Natural killer cell (primary cell): Measurements from ENCODE around the gene TMEM163. TPM values are rescaled to one million over a fixed set of nuclear protein-coding genes. Genes with fewer than 3 reads are reported as not detected.

Source experiments
- ATAC-seq, 3 donors: fragments of 150-1000 bp in 2 of 3; fragments of 200-7000 bp in 1 of 3; cut with Tn5 transposase; 1 replicate in 1 of 3; 2 replicates in 2 of 3; pipeline ENCODE4 v1.10.0; 2021; ENCODE audit warnings: mild to moderate bottlenecking in 2 of 3, moderate library complexity in 2 of 3
- DNase-seq, 2 donors: peaks; one replicate each; pipeline versions ENCODE4 v3.0.0 to v3.0.0-alpha.2; 2013 to 2021; ENCODE audit warnings: mixed read lengths in 1 of 2
- H3K27ac ChIP-seq: one replicate; pipeline ENCODE4 v1.5.1; 2013; ENCODE audit warnings: mild to moderate bottlenecking, low read length
- H3K27me3 ChIP-seq: one replicate; pipeline ENCODE4 v1.6.1; 2013; ENCODE audit warnings: low read length; ENCODE audit not compliant: control insufficient read depth, insufficient read depth
- H3K36me3 ChIP-seq: one replicate; pipeline ENCODE4 v1.6.1; 2013; ENCODE audit warnings: low read length; ENCODE audit not compliant: control insufficient read depth, insufficient read depth
- H3K4me1 ChIP-seq: one replicate; pipeline ENCODE4 v1.6.1; 2013; ENCODE audit warnings: low read length; ENCODE audit not compliant: control insufficient read depth, insufficient read depth
- H3K4me3 ChIP-seq: one replicate; pipeline ENCODE4 v1.5.1; 2013; ENCODE audit warnings: low read length
- H3K9me3 ChIP-seq: one replicate; pipeline ENCODE4 v1.6.1; 2013; ENCODE audit warnings: low read length; ENCODE audit not compliant: control insufficient read depth, insufficient read depth
- H3K27ac Mint-ChIP-seq, 2 donors: one replicate each; pipeline ENCODE4 v1.8.0; 2022; ENCODE audit warnings: mild to moderate bottlenecking in 2 of 2, mixed read lengths in 2 of 2, moderate library complexity in 1 of 2
- H3K27me3 Mint-ChIP-seq, 2 donors: one replicate each; pipeline ENCODE4 v1.8.0; 2022; ENCODE audit warnings: low read depth in 2 of 2, mixed read lengths in 2 of 2
- H3K36me3 Mint-ChIP-seq: one replicate; pipeline ENCODE4 v1.8.0; 2022; ENCODE audit warnings: mixed read lengths
- H3K4me1 Mint-ChIP-seq, 2 donors: one replicate each; pipeline ENCODE4 v1.8.0; 2022; ENCODE audit warnings: mixed read lengths in 2 of 2
- H3K4me3 Mint-ChIP-seq: one replicate; pipeline ENCODE4 v1.8.0; 2022; ENCODE audit warnings: mild to moderate bottlenecking, moderate library complexity, mixed read lengths
- H3K9me3 Mint-ChIP-seq, 2 donors: one replicate each; pipeline ENCODE4 v1.8.0; 2022; ENCODE audit warnings: mixed read lengths in 2 of 2
- WGBS: methylation state at CpG from one replicate; pipeline ENCODE4 v1.1.7; 2013; ENCODE audit warnings: missing lambda C conversion rate; ENCODE audit not compliant: insufficient coverage; 5-methylcytosine and 5-hydroxymethylcytosine counted together
- intact Hi-C: fragments of 100-400 bp; cut with micrococcal nuclease; formaldehyde crosslinking; loops from one replicate; pipeline ENCODE4 v1.14.2; 2022
- total RNA-seq, 4 donors: library from RNA; stranded (reverse); fragments of 120-200 nt in 1 of 4; gene quantifications; one replicate each; pipeline versions ENCODE4 v1.2.3 to v1.2.4, GENCODE V29; 2013 to 2022
- TF ChIP-seq, protein P1 (sequence below): fragments of 200-600 bp; IDR thresholded peaks from one replicate; pipeline ENCODE4 v1.8.0; 2022; ENCODE audit warnings: antibody characterized with exemption

The TMEM163 gene
- total RNA-seq, 3 donors from 2014 or later (not counting 1 experiment from before 2014, with no cell fraction given), result 6.8 to 11.6 (median 10.3) TPM

DNA sequence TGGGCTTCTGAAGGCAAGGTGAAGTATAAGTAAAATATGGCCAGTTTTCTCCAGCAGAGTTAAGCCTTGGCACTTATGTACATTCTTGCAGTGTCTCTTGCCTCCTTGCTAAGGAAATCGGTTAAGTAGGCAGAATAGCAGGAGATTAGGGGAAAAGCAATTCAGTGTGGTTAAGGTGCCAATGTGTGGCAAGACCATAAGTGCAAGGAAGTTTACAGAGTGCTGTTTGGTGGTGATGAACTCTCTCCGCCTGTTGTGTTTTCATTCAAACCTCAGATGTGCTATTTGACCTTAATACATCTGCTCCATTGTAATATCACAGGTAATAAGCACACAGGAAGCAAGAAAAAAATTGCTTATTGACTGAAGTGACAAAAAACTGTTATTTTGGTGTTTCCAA, 308.8 kb downstream of the TMEM163 start:
- Mint-ChIP-seq H3K4me3 (peak overlapping the region; percentile 35), H3K4me1 (peaks cover 50 to 53% of the 10 kb centered on the region in 2 donors), H3K27ac (peak overlapping the region; percentile 7 to 44), H3K27me3 (no peaks in the 10 kb centered on the region), H3K9me3 (no peaks in the 10 kb centered on the region), H3K36me3 (peaks cover under 1% of the 10 kb centered on the region)
- Histone ChIP-seq H3K27me3 (no peaks in the 10 kb centered on the region), H3K36me3 (peaks cover 14% of the 10 kb centered on the region), H3K4me1 (peaks cover 28% of the 10 kb centered on the region), H3K9me3 (no peaks in the 10 kb centered on the region), H3K27ac (no peak overlapping the region), H3K4me3 (no peak overlapping the region)
- 7% methylated on average over 2 of the region's 2 CpGs for WGBS
- intact Hi-C loops, result loop anchor here (10.0 kb wide), 1 partner anchor 165 kb away; no protein-coding TSS in a partner anchor
- DNase-seq (peak in 1 of 2 donors; percentile 23), ATAC-seq (peak in 1 of 3 donors; percentile 39)
- TF ChIP-seq, protein P1, sequence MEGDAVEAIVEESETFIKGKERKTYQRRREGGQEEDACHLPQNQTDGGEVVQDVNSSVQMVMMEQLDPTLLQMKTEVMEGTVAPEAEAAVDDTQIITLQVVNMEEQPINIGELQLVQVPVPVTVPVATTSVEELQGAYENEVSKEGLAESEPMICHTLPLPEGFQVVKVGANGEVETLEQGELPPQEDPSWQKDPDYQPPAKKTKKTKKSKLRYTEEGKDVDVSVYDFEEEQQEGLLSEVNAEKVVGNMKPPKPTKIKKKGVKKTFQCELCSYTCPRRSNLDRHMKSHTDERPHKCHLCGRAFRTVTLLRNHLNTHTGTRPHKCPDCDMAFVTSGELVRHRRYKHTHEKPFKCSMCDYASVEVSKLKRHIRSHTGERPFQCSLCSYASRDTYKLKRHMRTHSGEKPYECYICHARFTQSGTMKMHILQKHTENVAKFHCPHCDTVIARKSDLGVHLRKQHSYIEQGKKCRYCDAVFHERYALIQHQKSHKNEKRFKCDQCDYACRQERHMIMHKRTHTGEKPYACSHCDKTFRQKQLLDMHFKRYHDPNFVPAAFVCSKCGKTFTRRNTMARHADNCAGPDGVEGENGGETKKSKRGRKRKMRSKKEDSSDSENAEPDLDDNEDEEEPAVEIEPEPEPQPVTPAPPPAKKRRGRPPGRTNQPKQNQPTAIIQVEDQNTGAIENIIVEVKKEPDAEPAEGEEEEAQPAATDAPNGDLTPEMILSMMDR, result no peak

DNA sequence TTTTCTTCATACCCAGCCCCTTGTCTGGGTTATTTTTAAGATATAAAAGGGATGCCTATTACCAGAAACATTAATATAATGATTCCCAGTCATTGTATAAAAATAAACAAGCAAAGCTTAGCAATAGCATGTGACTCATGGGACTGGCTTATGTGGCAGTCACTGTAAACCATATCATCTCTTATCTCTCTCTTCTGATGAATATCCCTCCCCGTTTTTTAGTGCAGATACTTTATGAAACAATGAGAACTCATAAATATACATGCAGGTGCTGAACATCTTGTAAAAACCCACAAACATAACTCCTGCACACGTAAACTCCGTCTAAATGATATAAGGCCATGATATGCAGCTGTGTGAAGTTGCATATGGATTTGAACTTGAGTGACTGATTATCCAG, 310.0 kb downstream of the TMEM163 start:
- peaks cover 6% of the 10 kb centered on the region for H3K36me3 Mint-ChIP-seq
- H3K4me1 Mint-ChIP-seq, result peaks cover 50 to 53% of the 10 kb centered on the region in 2 donors
- no peaks in the 10 kb centered on the region for H3K9me3 Mint-ChIP-seq
- no peaks in the 10 kb centered on the region for H3K9me3 ChIP-seq
- no peak for DNase-seq
- intact Hi-C loops, result no loop called here
- TF ChIP-seq, protein P1, result no peak
- peaks cover 28% of the 10 kb centered on the region for H3K4me1 ChIP-seq
- no peak overlapping the region for H3K4me3 Mint-ChIP-seq
- H3K36me3 ChIP-seq, result peaks cover 11% of the 10 kb centered on the region
- 75% methylated on average over 3 of the region's 3 CpGs for WGBS
- H3K27ac Mint-ChIP-seq, result no peak overlapping the region
- H3K4me3 ChIP-seq, result no peak overlapping the region
- H3K27ac ChIP-seq, result no peak overlapping the region
- ATAC-seq, result no peak
- H3K27me3 Mint-ChIP-seq, result no peaks in the 10 kb centered on the region
- no peaks in the 10 kb centered on the region for H3K27me3 ChIP-seq

DNA sequence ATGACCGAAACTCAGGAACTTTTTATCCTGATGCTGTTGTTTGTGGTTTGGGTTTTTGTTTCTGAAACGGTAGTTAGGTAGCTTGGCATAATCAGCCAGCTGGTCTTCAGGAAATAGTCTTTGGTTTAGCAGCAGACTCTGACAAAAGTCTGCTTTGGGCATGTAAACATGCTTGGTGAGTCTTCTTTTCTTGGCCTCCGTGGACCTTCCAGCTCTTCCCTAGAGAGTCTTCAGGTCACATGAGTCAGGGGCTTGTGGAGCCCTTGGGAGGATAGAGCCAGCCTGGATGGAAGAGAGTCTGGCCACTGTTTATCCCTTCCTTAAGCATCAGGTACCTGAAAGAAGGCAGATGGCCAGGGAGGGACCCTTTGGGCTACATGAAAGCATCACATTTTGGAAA, 310.4 kb downstream of the TMEM163 start:
- no peaks in the 10 kb centered on the region for H3K27me3 ChIP-seq
- 12% methylated on average over 3 of the region's 3 CpGs for WGBS
- peaks cover 28% of the 10 kb centered on the region for H3K4me1 ChIP-seq

More for the DNA sequence above, 310.4 kb downstream of the TMEM163 start:
- Mint-ChIP-seq H3K4me3 (no peak overlapping the region), H3K27ac (no peak overlapping the region), H3K4me1 (peaks cover 50 to 53% of the 10 kb centered on the region in 2 donors), H3K36me3 (peaks cover 6% of the 10 kb centered on the region), H3K27me3 (no peaks in the 10 kb centered on the region), H3K9me3 (no peaks in the 10 kb centered on the region)
- DNase-seq, result no peak
- H3K4me3 ChIP-seq, result no peak overlapping the region
- intact Hi-C loops, result no loop called here
- H3K27ac ChIP-seq, result no peak overlapping the region
- H3K36me3 ChIP-seq, result peaks cover 14% of the 10 kb centered on the region
- H3K9me3 ChIP-seq, result no peaks in the 10 kb centered on the region
- no peak for ATAC-seq
- TF ChIP-seq, protein P1, result no peak
